HCT116 (cell line): ENCODE results near the gene MEAF6. TPM values are rescaled to one million over a fixed set of nuclear protein-coding genes. Genes with fewer than 3 reads are reported as not detected.
A peak's percentile ranks its signal among the peaks of the same experiment; 100 is the strongest.

ENCODE experiments used
- ATAC-seq: fragments of 200-7000 bp; cut with Tn5 transposase; 2 replicates; pipeline ENCODE4 v1.9.1; 2020; ENCODE audit warnings: mild to moderate bottlenecking, moderate library complexity
- BruUV-seq: library from RNA; stranded (reverse); fragments of 400-500 nt; replicated peaks from 2 replicates; lab custom pipeline; 2021; lab: Mats Ljungman, UMichigan
- CTCF ChIA-PET: fragments of 300-600 bp; sonication (Branson Sonifier 250); formaldehyde crosslinking; loops from one replicate; lab custom pipeline; 2021; ENCODE audit warnings: antibody characterized with exemption; lab: Charles Lee
- POLR2A ChIA-PET: fragments of 300-600, 350-600 bp; sonication (Branson Sonifier 250); formaldehyde crosslinking; loops from one replicate; lab custom pipeline; 2021; ENCODE audit warnings: antibody characterized with exemption; lab: Charles Lee
- RAD21 ChIA-PET, 2 experiments: fragments of 300-600 bp; sonication (Branson Sonifier 250); formaldehyde crosslinking; loops; one replicate each; lab custom pipeline; 2023; ENCODE audit warnings: low total read pairs in 2 of 2; ENCODE audit not compliant: uncharacterized antibody in 2 of 2, unreplicated experiment in 2 of 2, low non-redundant PET in 1 of 2; lab: Charles Lee
- DNase-seq: peaks from one replicate; pipeline ENCODE4 v3.0.0-alpha.2; 2010; ENCODE audit warnings: low read depth, low spot score
- H2AFZ ChIP-seq: fragments of 200-600 bp; shearing (Covaris generic), sonication (generic); 2 replicates; pipeline ENCODE4 v1.6.1; 2017; ENCODE audit warnings: low read depth, mixed run types, mixed read lengths, antibody characterized with exemption, low read length; ENCODE audit not compliant: poor library complexity, severe bottlenecking
- H3K27ac ChIP-seq: 2 replicates; pipeline ENCODE4 v1.5.1; 2012; ENCODE audit warnings: low read depth, low read length
- H3K27me3 ChIP-seq: fragments of 200-600 bp; sonication (generic); 2 replicates; pipeline ENCODE4 v1.6.1; 2016; ENCODE audit warnings: mixed run types, low read length, mixed read lengths; ENCODE audit not compliant: insufficient read depth
- H3K36me3 ChIP-seq, 2 experiments: fragments of 200-500 bp in 1 of 2; fragments of 200-600 bp in 1 of 2; sonication (Bioruptor generic) in 1 of 2; sonication (generic) in 1 of 2; 2 replicates each; pipeline versions ENCODE4 v1.5.1 to v1.6.1; 2014 to 2016; ENCODE audit warnings: low read length in 2 of 2, inconsistent platforms in 1 of 2, mixed read lengths in 1 of 2, mixed run types in 1 of 2; ENCODE audit not compliant: insufficient read depth in 2 of 2, control insufficient read depth in 1 of 2
- H3K4me1 ChIP-seq, 2 experiments: fragments of 200-600 bp in 1 of 2; sonication (generic) in 1 of 2; 2 replicates each; pipeline versions ENCODE4 v1.5.1 to v1.6.1; 2012 to 2017; ENCODE audit warnings: low read length in 2 of 2, inconsistent platforms in 1 of 2, mild to moderate bottlenecking in 1 of 2, mixed read lengths in 1 of 2, mixed run types in 1 of 2, moderate library complexity in 1 of 2; ENCODE audit not compliant: insufficient read depth in 2 of 2, control insufficient read depth in 1 of 2
- H3K4me2 ChIP-seq: fragments of 200-600 bp; sonication (generic); 2 replicates; pipeline ENCODE4 v1.6.1; 2017; ENCODE audit warnings: mixed run types, low read length, mixed read lengths
- H3K4me3 ChIP-seq, 2 experiments: fragments of 200-600 bp in 1 of 2; sonication (generic) in 1 of 2; replicated peaks in 1 of 2; 2 replicates each; pipeline ENCODE4 v1.5.1; 2011 to 2016; ENCODE audit warnings: low read length in 2 of 2, control low read depth in 1 of 2, low read depth in 1 of 2, mild to moderate bottlenecking in 1 of 2, mixed read lengths in 1 of 2, mixed run types in 1 of 2
- H3K79me2 ChIP-seq: fragments of 200-600 bp; sonication (generic); 2 replicates; pipeline ENCODE4 v1.6.1; 2017; ENCODE audit warnings: mild to moderate bottlenecking, mixed run types, low read length, moderate library complexity, mixed read lengths; ENCODE audit not compliant: insufficient read depth
- H3K9ac ChIP-seq: fragments of 200-600 bp; sonication (generic); 2 replicates; pipeline ENCODE4 v1.6.1; 2016; ENCODE audit warnings: low read length, mixed read lengths
- H3K9me2 ChIP-seq: fragments of 200-600 bp; sonication (generic), shearing (Covaris generic); 2 replicates; pipeline ENCODE4 v1.6.1; 2017; ENCODE audit warnings: mixed run types, mild to moderate bottlenecking, moderate library complexity; ENCODE audit not compliant: insufficient read depth
- H3K9me3 ChIP-seq, 2 experiments: fragments of 200-500 bp in 1 of 2; fragments of 200-600 bp in 1 of 2; sonication (Bioruptor generic) in 1 of 2; sonication (generic) in 1 of 2; 2 replicates each; pipeline ENCODE4 v1.6.1; 2014 to 2017; ENCODE audit warnings: low read length in 2 of 2, mixed read lengths in 2 of 2, inconsistent platforms in 1 of 2, low read depth in 1 of 2, mild to moderate bottlenecking in 1 of 2, mixed run types in 1 of 2, moderate library complexity in 1 of 2; ENCODE audit not compliant: control insufficient read depth in 1 of 2, insufficient read depth in 1 of 2
- H4K20me1 ChIP-seq: fragments of 200-600 bp; sonication (generic), shearing (Covaris generic); 2 replicates; pipeline ENCODE4 v1.6.1; 2017; ENCODE audit warnings: mixed run types, mild to moderate bottlenecking, moderate library complexity; ENCODE audit not compliant: insufficient read depth
- CEBPB ChIP-seq: IDR thresholded peaks from 2 replicates; pipeline ENCODE4 v1.6.1; 2012; ENCODE audit warnings: low read depth
- ELF1 ChIP-seq: IDR thresholded peaks from 2 replicates; pipeline ENCODE4 v1.6.1; 2012; ENCODE audit warnings: low read depth, borderline replicate concordance
- EZH2 ChIP-seq: fragments of 200-600 bp; sonication (generic); IDR thresholded peaks from 2 replicates; pipeline ENCODE4 v1.6.1; 2017; ENCODE audit warnings: antibody characterized with exemption, mixed run types
- EZH2phosphoT487 ChIP-seq: fragments of 200-600 bp; IDR thresholded peaks from 2 replicates; pipeline ENCODE4 v1.6.1; 2018; ENCODE audit warnings: antibody characterized with exemption, borderline replicate concordance
- JUND ChIP-seq: IDR thresholded peaks from 2 replicates; pipeline ENCODE4 v1.6.1; 2012
- POLR2A ChIP-seq: IDR thresholded peaks from 2 replicates; pipeline ENCODE4 v1.7.0; 2011; ENCODE audit warnings: borderline replicate concordance; ENCODE audit not compliant: insufficient read depth, insufficient read length; ENCODE audit errors: extremely low read depth
- POLR2AphosphoS5 ChIP-seq: IDR thresholded peaks from 2 replicates; pipeline ENCODE4 v1.6.1; 2011; ENCODE audit warnings: mild to moderate bottlenecking, low read depth, low read length, moderate library complexity
- SIN3A ChIP-seq: IDR thresholded peaks from 2 replicates; pipeline ENCODE4 v1.6.1; 2012; ENCODE audit warnings: low read depth
- SP1 ChIP-seq: IDR thresholded peaks from 2 replicates; pipeline ENCODE4 v1.6.1; 2012; ENCODE audit warnings: low read depth
- SRF ChIP-seq: IDR thresholded peaks from 2 replicates; pipeline ENCODE4 v1.6.1; 2012; ENCODE audit warnings: low read depth
- ZBTB33 ChIP-seq: IDR thresholded peaks from 2 replicates; pipeline ENCODE4 v1.6.1; 2011; ENCODE audit warnings: mild to moderate bottlenecking, low read length, moderate library complexity; ENCODE audit not compliant: insufficient replicate concordance; ENCODE audit errors: extremely low read depth
- ZFX ChIP-seq: fragments of 450-650 bp; IDR thresholded peaks from 2 replicates; pipeline ENCODE4 v1.6.1; 2017
- ZNF274 ChIP-seq: fragments of 200-500 bp; sonication (Bioruptor generic); IDR thresholded peaks from 2 replicates; pipeline ENCODE4 v1.6.1; 2014; ENCODE audit warnings: mild to moderate bottlenecking, low read depth, low read length, inconsistent platforms
- intact Hi-C: fragments of 100-400 bp; cut with micrococcal nuclease; formaldehyde crosslinking; loops from 2 replicates; pipeline ENCODE4 v1.10.0; 2022
- total RNA-seq: library from RNA; stranded (reverse); gene quantifications from one replicate; pipeline ENCODE4 v1.2.1, GENCODE V29; 2021; ENCODE audit not compliant: unreplicated experiment
- TF ChIP-seq, protein P1 (sequence below), 3 experiments: fragments of 200-600 bp in 1 of 3; sonication (generic) in 1 of 3; IDR thresholded peaks in 2 of 3; conservative IDR thresholded peaks in 1 of 3; 2 replicates each; pipeline ENCODE4 v1.5.1; 2012 to 2017; ENCODE audit warnings: low read depth in 2 of 3, low read length in 2 of 3, antibody characterized with exemption in 1 of 3, borderline replicate concordance in 1 of 3, control low read depth in 1 of 3, mild to moderate bottlenecking in 1 of 3, mixed read lengths in 1 of 3, mixed run types in 1 of 3, moderate library complexity in 1 of 3; ENCODE audit not compliant: insufficient read depth in 1 of 3
- TF ChIP-seq, protein P2 (sequence below): IDR thresholded peaks from 2 replicates; pipeline ENCODE4 v1.6.1; 2012

The MEAF6 gene
- total RNA-seq, 1 experiment from 2014 or later: 50.3 TPM

GRCh38 chr1:37514350-37515184, at the start of gene MEAF6 (continued):
- TF ChIP-seq, protein P1, sequence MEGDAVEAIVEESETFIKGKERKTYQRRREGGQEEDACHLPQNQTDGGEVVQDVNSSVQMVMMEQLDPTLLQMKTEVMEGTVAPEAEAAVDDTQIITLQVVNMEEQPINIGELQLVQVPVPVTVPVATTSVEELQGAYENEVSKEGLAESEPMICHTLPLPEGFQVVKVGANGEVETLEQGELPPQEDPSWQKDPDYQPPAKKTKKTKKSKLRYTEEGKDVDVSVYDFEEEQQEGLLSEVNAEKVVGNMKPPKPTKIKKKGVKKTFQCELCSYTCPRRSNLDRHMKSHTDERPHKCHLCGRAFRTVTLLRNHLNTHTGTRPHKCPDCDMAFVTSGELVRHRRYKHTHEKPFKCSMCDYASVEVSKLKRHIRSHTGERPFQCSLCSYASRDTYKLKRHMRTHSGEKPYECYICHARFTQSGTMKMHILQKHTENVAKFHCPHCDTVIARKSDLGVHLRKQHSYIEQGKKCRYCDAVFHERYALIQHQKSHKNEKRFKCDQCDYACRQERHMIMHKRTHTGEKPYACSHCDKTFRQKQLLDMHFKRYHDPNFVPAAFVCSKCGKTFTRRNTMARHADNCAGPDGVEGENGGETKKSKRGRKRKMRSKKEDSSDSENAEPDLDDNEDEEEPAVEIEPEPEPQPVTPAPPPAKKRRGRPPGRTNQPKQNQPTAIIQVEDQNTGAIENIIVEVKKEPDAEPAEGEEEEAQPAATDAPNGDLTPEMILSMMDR (IDR thresholded peaks at IDR 0.05 in 2 of 3, conservative IDR thresholded peaks at IDR 0.05 in 1 of 3; ENCODE audit: borderline replicate concordance in 1 of 3, insufficient read depth in 1 of 3, low read depth in 2 of 3, low read length in 2 of 3): peak in 2 of 3 experiments; percentile 42 to 61; a peak in 3 of 6 replicates
- no peak for TF ChIP-seq SP1
- no peak for TF ChIP-seq CEBPB
- no peak for TF ChIP-seq EZH2
- no peak; the same call in 1 of the 2 replicates for TF ChIP-seq SIN3A
- peak; percentile 87 for TF ChIP-seq ZFX
- TF ChIP-seq POLR2AphosphoS5: peak; percentile 89

- ChIA-PET POLR2A (no interaction called here), CTCF (interaction anchor here (0.5 kb wide), 1 partner anchor 122 kb away, joined by 3 read pairs; no protein-coding TSS in a partner anchor), RAD21 (no interaction called here)
- Histone ChIP-seq H3K79me2 (no peaks in the 10 kb centered on the region), H3K9ac (no peak overlapping the region), H4K20me1 (no peaks in the 10 kb centered on the region), H3K4me1 (no peaks in the 10 kb centered on the region), H3K9me2 (no peaks in the 10 kb centered on the region), H3K9me3 (no peaks in the 10 kb centered on the region), H3K36me3 (peaks cover 19 to 34% of the 10 kb centered on the region in 2 experiments; a peak in 3 of 4 replicates), H3K4me2 (no peak overlapping the region), H3K4me3 (no peak overlapping the region), H3K27ac (no peak overlapping the region), H3K27me3 (no peaks in the 10 kb centered on the region), H2AFZ (no peak overlapping the region)
- DNase-seq (no peak), ATAC-seq (no peak)
- no TSS peak for BruUV-seq
- intact Hi-C loops: loop anchor here (1.0 to 10.0 kb wide), 3 partner anchors 106 to 412 kb away; no protein-coding TSS in a partner anchor
- no peak for TF ChIP-seq ZNF274
- TF ChIP-seq SRF: no peak
- TF ChIP-seq POLR2A: no peak
- TF ChIP-seq ZBTB33: no peak
- no peak for TF ChIP-seq SP1
- no peak for TF ChIP-seq JUND
- TF ChIP-seq, protein P2, sequence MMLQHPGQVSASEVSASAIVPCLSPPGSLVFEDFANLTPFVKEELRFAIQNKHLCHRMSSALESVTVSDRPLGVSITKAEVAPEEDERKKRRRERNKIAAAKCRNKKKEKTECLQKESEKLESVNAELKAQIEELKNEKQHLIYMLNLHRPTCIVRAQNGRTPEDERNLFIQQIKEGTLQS: no peak
- TF ChIP-seq, protein P1 (IDR thresholded peaks at IDR 0.05 in 2 of 3, conservative IDR thresholded peaks at IDR 0.05 in 1 of 3; ENCODE audit: borderline replicate concordance in 1 of 3, insufficient read depth in 1 of 3, low read depth in 2 of 3, low read length in 2 of 3): no peak
- TF ChIP-seq ELF1: no peak
- TF ChIP-seq SIN3A: no peak
- TF ChIP-seq EZH2phosphoT487: no peak
- TF ChIP-seq ZFX: no peak
- no peak for TF ChIP-seq CEBPB
- TF ChIP-seq, all 23 proteins: peak for 0
Measured at GRCh38 chr1:37562984-37563383, 48.4 kb upstream of the MEAF6 start.
